ENCODE measurements around the gene OR2AT4.

Gene OR2AT4

GRCh38 chr11:75096456-75097172 is at the start of gene OR2AT4:
TSS of gene OR2AT4 (minus strand) at chr11:75096876.
- no peak for DNase-seq (ENCODE audit: extremely low read depth, low read depth)
- TF ChIP-seq CTCF (IDR thresholded peaks at IDR 0.05; ENCODE audit: low read depth, low read length) = no peak

GRCh38 chr11:75145972-75146519 is 49.4 kb upstream of the OR2AT4 start:
- DNase-seq (ENCODE audit: extremely low read depth, low read depth) = no peak
- no peak for TF ChIP-seq CTCF (IDR thresholded peaks at IDR 0.05; ENCODE audit: low read depth, low read length)

GRCh38 chr11:75145196-75145971 is 48.7 kb upstream of the OR2AT4 start:
- TF ChIP-seq CTCF (IDR thresholded peaks at IDR 0.05; ENCODE audit: low read depth, low read length) = no peak
- DNase-seq (ENCODE audit: extremely low read depth, low read depth) = no peak

- DNase-seq (ENCODE audit: extremely low read depth, low read depth) = no peak
- TF ChIP-seq CTCF (IDR thresholded peaks at IDR 0.05; ENCODE audit: low read depth, low read length) = no peak
These were observed 48.0 kb upstream of the OR2AT4 start for GRCh38 chr11:75144716-75145014.

GRCh38 chr11:75143420-75143731 is 46.7 kb upstream of the OR2AT4 start:
- TF ChIP-seq CTCF (IDR thresholded peaks at IDR 0.05; ENCODE audit: low read depth, low read length) = no peak
- no peak for DNase-seq (ENCODE audit: extremely low read depth, low read depth)

GRCh38 chr11:75142714-75143419 is 46.2 kb upstream of the OR2AT4 start:
- no peak for TF ChIP-seq CTCF (IDR thresholded peaks at IDR 0.05; ENCODE audit: low read depth, low read length)
- DNase-seq (ENCODE audit: extremely low read depth, low read depth) = peak; percentile 71

GRCh38 chr11:75141166-75141565 is 44.5 kb upstream of the OR2AT4 start:
- DNase-seq (ENCODE audit: extremely low read depth, low read depth) = no peak
- no peak for TF ChIP-seq CTCF (IDR thresholded peaks at IDR 0.05; ENCODE audit: low read depth, low read length)
